Measurements from ENCODE around the gene KIN. TPM values are rescaled to one million over a fixed set of nuclear protein-coding genes. Genes with fewer than 3 reads are reported as not detected.

The KIN gene
- polyA plus RNA-seq, 1 of the 3 experiments (the other 2 are of a cell fraction), result 3.2 TPM

GRCh38 chr10:7834262-7834661 is 46.5 kb upstream of the KIN start:
- no peaks in the 10 kb centered on the region for H3K9me3 ChIP-seq
- no peak overlapping the region for H2AFZ ChIP-seq (ENCODE audit: low read depth)
- no peaks in the 10 kb centered on the region for H3F3A ChIP-seq (replicated peaks; ENCODE audit: insufficient read depth)
- no peaks in the 10 kb centered on the region for H3K36me3 ChIP-seq (replicated peaks in 1 of 2; ENCODE audit: control insufficient read depth in 1 of 2, insufficient read depth in 2 of 2, low read length in 1 of 2)
- no peaks in the 10 kb centered on the region for H4K20me1 ChIP-seq (ENCODE audit: insufficient read depth)
- peaks cover 60% of the 10 kb centered on the region for H3K79me2 ChIP-seq (ENCODE audit: insufficient read depth)
- H3K27ac ChIP-seq (ENCODE audit: low read depth in 2 of 2, low read length in 1 of 2), result no peak overlapping the region
- H3K27me3 ChIP-seq (ENCODE audit: insufficient read depth), result no peaks in the 10 kb centered on the region
- no peak overlapping the region for H3K9ac ChIP-seq
- 98% methylated on average over 3 of the region's 3 CpGs for WGBS (ENCODE audit: low lambda C conversion rate)
- H3K4me3 ChIP-seq (ENCODE audit: low read depth in 2 of 2, low read length in 1 of 2), result no peak overlapping the region
- no peak for DNase-seq
- TF ChIP-seq RXRA (IDR thresholded peaks at IDR 0.05; ENCODE audit: borderline replicate concordance, low read depth) (no peak), RCOR1 (IDR thresholded peaks at IDR 0.05; ENCODE audit: low read length) (no peak), GABPA (IDR thresholded peaks at IDR 0.05; ENCODE audit: low read depth) (no peak), CHD2 (IDR thresholded peaks at IDR 0.05; ENCODE audit: low read length, partially characterized antibody) (no peak), MAX (IDR thresholded peaks at IDR 0.05; ENCODE audit: low read depth) (no peak), POLR2AphosphoS5 (IDR thresholded peaks at IDR 0.05; ENCODE audit: low read depth, low read length) (no peak), IRF3 (IDR thresholded peaks at IDR 0.05; ENCODE audit: low read depth, low read length) (no peak), FOSL2 (IDR thresholded peaks at IDR 0.05; ENCODE audit: borderline replicate concordance, low read depth) (no peak), REST (IDR thresholded peaks at IDR 0.05; ENCODE audit: low read depth, low read length) (no peak), USF2 (IDR thresholded peaks at IDR 0.05; ENCODE audit: borderline replicate concordance, low read depth, low read length) (no peak), FOXM1 (IDR thresholded peaks at IDR 0.05; ENCODE audit: low read depth) (no peak), GATA2 (CRISPR knock-in tag; IDR thresholded peaks at IDR 0.05) (no peak), MXI1 (IDR thresholded peaks at IDR 0.05; ENCODE audit: low read depth, low read length) (no peak), SMC3 (IDR thresholded peaks at IDR 0.05; ENCODE audit: low read depth, low read length) (no peak), PBX3 (IDR thresholded peaks at IDR 0.05) (no peak), TAF1 (IDR thresholded peaks at IDR 0.05; ENCODE audit: borderline replicate concordance, low read depth, low read length) (no peak), ZBTB33 (IDR thresholded peaks at IDR 0.05; ENCODE audit: borderline replicate concordance, low read depth) (no peak), YY1 (IDR thresholded peaks at IDR 0.05; ENCODE audit: low read depth) (no peak)
- H3K4me1 ChIP-seq (ENCODE audit: control insufficient read depth in 1 of 2, insufficient read depth in 2 of 2, low read depth in 1 of 2, low read length in 1 of 2), result no peaks in the 10 kb centered on the region
- no peak overlapping the region for H3K4me2 ChIP-seq
- POLR2A ChIA-PET, result no interaction called here
- no peaks in the 10 kb centered on the region for H3K9me2 ChIP-seq
- CTCF ChIA-PET, result no interaction called here

Measured in SK-N-SH (cell line).